Stimulated activated CD4-positive, alpha-beta T cell treated with anti-CD3 and anti-CD28 coated beads, Interleukin-4, amount 100 ng/mL, for 1 hour (primary cell): ENCODE results near the gene LZTFL1.

Experiments used
- DNase-seq: peaks from one replicate; pipeline ENCODE4 v3.0.0-alpha.2; 2020

Gene LZTFL1

GRCh38 chr3:45807133-45807532 is 34.8 kb downstream of the LZTFL1 start:
- no peak for DNase-seq

DNA sequence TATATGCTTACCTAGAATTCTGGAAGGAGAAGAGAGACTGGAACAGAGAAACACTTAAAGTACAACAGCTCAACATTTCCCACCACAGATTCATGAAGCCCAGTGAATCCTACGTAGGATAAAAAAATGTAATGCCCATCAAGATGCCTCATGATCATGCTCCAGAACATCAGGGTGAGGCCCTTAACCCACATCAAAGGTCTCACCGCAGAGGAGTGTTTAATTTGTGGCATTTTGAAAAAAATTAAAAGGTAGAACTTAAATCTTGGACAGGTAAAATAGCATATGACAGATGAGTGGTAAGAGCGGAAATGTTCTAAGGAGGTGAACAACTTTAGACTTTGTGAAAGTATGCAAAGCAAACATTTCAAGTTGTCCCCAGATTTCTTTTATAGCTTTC is 35.8 kb downstream of the LZTFL1 start:
- no peak for DNase-seq

DNA sequence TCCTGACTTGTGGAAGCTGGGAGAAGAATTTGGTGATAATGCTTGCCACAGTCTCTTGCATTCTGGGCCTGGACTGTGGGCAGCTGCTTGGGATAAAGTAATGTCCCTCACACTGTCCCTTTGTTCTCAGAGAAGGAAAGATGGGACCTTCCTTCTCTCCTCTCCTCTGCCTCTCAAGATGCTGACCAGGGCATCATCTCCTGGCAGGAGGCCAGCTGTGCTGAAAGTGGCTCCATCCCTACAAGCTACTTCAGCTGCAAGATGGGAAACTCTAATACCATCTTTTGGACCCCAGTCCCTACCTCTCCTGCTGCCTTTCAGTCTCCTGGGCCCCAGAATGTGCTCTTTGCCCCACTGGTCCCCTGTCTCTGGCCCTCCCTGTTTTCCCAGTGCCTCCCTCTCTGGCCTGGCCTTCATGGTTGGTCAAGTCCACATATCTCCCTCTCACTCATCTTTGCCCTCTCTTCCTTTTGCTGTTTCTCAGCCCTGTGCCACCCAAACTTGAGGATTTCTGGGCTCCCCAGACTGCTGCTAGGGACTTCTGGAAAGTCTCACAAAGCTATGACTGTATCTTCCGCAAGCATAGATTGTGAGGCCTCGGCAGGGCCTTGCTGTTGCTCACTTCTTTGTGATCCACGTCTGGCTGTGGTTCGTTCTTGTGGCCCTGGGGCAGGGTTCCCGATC is 38.5 kb downstream of the LZTFL1 start:
- DNase-seq: no peak

GRCh38 chr3:45802146-45802545 is 39.8 kb downstream of the LZTFL1 start:
- no peak for DNase-seq

GRCh38 chr3:45800611-45801010 is 41.3 kb downstream of the LZTFL1 start:
- no peak for DNase-seq

DNA sequence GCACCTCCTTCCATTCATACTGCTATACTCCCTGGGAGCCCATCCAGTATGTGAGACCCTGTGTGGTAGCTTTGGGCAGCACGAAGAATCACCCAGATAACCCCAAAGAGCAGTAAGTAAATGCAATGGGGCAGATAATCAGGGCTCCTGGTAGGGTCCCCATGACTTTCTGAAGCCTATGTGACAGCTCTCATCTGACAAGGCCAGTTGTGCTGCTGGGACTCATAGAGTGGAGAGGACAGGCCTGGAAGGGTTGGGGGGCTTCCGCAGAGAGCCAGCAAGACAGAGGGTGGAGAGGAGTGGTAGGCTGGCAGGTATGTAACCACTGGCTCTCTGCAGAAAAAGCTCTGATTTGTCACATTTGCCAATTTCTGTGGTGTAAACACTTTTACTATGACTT is 42.3 kb downstream of the LZTFL1 start:
- DNase-seq: no peak

- DNase-seq: no peak
Observed at GRCh38 chr3:45798034-45798433, 43.9 kb downstream of the LZTFL1 start.

- no peak for DNase-seq
Observed at GRCh38 chr3:45796902-45797637, 44.8 kb downstream of the LZTFL1 start.

DNA sequence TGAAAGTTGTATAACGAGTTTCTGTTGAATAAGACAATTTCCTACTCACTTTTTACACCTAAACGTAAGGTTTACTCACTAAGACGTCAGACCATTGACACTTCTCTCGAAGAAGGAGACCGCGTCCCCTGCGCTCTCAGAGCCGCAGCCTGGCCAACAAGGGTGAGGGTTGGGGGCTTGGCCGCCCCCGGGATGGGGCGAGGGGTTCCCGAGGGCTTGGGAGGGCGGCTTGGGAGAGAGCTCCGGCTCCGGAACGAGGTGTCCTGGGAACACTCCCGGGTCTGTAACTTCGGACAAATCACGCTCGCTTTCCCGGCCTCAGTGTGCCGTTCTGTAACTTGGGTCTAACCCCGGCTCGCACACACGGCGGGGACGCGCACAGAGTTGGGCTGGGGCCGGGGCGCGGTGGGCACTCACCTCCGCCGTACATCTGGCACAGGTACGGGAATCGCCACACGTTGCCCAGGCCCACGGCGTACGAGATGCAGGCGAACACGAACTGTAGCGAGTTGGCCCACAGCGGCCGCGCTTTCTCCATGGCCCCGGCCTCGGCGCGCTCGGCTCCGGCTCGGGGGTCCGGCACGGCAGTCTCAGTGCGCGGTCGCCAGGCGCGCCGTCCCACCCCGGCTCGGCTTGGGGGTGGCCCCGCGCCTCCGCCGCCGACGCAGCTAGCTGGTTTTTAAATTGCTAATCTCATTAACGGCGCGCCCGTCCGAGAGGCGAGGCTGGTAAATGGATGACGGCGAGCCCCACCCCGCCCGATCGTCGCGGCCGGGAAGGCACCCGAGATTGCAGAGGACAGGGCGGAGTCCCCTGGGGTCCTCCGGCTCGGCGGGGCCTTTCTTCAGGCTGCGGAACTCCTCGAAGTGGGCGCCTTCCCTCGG is 45.8 kb downstream of the LZTFL1 start, which contains the start of gene SLC6A20:
Gene SLC6A20 (minus strand): TSS at position 655 of the 884 bp plus-strand sequence. CDS start 117 bp downstream, at position 538.
- DNase-seq: peak; percentile 15

- no peak for DNase-seq
Observed at GRCh38 chr3:45795509-45795881, 46.4 kb downstream of the LZTFL1 start.

- DNase-seq: no peak
Observed at GRCh38 chr3:45794660-45795059, 47.3 kb downstream of the LZTFL1 start.

DNA sequence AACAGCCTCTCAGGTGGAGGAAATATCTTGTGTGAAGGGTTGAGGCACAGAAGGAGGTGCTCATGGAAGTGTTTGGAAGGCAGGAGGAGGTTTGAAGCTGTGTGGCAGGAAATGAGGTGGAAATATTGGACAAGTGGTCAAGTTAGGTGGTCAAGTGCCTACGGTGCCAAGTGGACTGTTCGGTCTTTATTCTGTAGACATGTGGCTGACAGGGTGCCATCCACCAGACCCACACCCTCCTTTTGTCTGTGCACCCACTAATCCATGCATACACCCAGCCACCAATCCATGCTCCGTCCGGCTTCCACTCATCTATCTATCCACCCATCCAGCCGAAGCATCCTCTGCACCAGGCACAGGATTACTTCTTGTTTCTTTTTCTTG is 47.8 kb downstream of the LZTFL1 start:
- no peak for DNase-seq

DNA sequence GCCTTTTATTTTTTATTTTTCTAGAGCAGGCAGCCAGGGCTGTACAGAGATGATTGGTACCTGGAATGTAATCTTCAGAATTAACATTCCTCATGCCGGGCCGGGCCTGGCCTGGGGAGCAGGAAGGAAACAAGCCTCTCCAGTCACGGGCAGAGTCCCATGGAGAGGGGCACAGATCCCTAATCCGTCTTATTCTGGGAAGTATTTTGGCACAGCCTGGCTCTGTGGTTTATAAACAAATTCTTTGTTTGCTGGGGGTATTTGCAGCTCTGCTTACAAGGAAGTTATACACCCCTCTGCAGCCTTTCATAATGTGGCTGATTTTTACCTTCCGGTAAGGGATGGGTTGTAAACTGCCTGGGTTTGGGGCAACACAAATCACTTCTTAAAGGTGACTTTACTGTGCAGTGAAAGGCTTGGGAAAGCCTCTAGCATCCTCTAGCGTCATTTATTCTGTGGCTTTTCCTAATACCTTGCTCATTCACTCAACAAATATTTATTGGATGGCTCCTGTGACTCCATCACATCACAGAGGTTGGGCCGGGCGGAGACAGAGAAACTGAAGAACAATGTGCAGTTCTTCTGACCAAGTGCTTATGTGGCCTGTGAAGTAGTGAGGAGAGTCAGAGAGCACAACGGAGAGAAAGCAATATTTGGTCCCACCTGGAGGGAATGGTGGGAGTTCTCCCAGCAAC is 48.3 kb downstream of the LZTFL1 start:
- DNase-seq: no peak

DNA sequence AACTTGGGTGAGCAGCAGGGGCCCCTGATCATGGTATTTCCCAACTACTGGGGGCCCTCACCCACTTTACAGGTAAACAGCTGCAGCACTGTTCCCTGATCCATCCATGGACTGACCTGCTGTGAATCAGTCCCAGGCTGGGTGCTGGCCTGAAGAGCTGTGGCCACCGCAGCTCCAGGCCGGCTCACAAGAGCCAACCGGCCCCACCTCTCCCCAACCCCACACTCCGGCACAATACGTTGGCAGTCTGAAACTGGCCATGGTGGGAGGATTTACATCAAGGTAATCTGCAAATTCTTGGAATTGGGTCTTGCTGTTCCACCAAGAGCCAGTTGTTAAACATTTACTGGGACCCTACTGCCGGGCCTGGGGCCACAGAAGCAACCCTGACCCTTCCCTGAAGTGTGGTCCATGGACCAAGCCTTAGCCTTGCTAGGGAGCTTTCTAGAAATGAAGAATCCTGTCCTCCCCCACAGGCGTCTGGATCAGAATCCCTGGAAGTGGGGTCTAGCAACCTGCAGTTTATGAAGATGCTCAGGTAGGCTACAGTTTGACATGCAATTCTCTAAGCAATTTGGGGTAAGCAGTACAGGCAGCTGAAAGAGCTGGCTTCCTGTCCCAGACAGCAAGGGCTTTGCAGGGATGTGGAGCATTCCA is 49.3 kb downstream of the LZTFL1 start:
- no peak for DNase-seq

DNA sequence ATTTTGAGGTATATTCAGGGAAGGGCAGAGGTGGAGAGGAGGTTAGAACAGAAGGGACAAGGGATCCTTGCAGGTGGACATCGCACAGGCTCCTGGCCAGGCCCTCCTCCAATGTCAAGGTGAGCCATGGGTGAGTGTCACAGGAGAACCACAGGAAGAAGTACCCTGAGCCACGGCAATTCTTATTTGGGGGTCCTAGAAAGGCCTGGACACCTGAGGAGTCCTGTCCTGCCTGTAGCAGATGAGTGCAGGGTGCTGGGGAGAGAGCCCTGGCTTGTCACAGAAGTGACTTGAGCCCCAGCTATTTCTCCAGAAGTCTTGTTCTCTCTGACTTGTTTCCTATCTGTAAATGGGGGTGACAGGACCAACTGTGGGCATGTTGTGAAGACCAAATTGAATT is 49.9 kb downstream of the LZTFL1 start:
- no peak for DNase-seq

GRCh38 chr3:45790596-45790995 is 51.3 kb downstream of the LZTFL1 start:
- DNase-seq: no peak

DNA sequence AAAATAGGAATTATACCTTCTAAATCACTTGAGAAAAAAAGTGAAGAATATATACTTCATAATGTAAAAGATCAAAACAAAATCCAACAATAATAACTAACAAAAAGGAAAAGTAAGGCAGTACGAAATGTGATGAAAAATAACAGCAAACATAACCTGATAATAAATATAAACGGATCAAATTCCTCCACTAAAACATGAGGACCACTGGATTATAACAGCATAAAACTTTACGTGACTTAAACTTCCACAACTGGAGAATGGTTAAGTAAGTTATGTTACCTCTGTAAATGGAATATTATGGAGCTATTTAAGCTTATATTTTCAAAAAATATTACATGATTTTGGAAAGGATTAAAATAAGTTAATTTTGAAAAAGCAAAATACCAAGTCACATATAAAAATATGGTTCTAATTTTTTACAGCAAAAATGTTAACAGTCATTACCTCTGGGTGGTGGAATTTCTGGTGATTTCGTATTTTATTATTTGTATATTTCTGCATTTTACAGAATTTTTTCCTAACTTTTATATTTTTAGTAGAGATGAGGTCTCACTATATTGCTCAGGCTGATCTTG is 52.6 kb downstream of the LZTFL1 start:
- DNase-seq: no peak

GRCh38 chr3:45787551-45787950 is 54.4 kb downstream of the LZTFL1 start:
- no peak for DNase-seq

GRCh38 chr3:45786801-45787495 is 55.0 kb downstream of the LZTFL1 start:
- no peak for DNase-seq

DNA sequence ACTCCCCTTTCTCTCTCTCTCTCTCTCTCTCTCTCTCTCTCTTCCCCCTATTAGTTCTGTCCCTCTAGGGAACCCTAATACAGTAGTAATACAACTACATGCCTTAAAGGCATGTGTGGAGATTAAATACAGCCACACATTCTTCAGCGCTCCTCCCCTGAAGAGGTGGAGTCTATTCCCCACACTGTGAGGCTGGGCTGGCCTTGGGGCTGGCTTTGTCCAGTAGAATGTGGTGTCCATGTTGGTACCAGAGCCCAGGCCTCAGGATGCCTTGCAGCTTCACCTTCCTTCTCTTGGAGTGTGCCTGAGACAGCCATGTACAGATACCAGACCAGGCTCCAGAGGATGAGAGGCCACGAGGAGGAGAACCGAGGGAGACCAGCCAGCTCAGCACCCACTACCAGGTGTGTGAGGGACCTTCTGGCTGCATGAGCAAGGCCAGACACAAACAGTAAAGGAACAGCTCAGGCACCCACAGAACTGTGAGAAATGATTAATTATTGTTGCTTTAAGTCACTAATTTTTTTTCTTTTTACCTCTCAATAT is 56.2 kb downstream of the LZTFL1 start:
- no peak for DNase-seq

DNA sequence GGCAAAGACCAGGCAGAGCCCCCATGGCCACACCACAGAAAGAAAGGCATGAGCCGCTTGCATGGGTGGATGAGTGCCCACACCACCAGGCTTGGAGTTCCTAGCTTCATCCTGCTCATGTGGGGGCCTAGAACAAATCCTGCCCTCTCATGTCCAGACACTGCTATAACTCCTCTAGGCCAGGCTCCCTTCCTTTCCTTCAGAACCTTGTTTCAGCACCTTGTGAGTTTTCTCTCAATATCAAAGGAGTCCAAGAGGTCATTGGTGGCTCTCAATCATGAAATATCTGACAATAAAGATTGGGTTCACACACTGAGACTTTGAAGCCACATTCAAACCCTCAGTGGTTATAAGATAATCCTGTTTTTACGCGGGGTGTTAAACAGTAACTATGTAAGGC is 58.3 kb downstream of the LZTFL1 start:
- DNase-seq: no peak
